ENCODE results near the gene SLC6A4. TPM values are rescaled to one million over a fixed set of nuclear protein-coding genes. Genes with fewer than 3 reads are reported as not detected.
"Not testable (repeated sequence)": the region's sequence is repeated elsewhere in the genome, so short reads cannot be mapped to it uniquely, and the experiment has no call there.

SLC6A4 gene
- total and polyA plus RNA-seq, 3 experiments from 2014 or later, result 0.08 TPM; not detected in 2

GRCh38 chr17:30148376-30148775 lies 87.1 kb downstream of the SLC6A4 start:
- H3K9me3 ChIP-seq (ENCODE audit: low read length), result no peaks in the 10 kb centered on the region
- no peak overlapping the region for H3K27ac ChIP-seq (ENCODE audit: low read depth, low read length)
- no peak for DNase-seq
- H3K4me1 Mint-ChIP-seq, result peaks cover 18 to 45% (median 34%) of the 10 kb centered on the region in 3 donors
- H3K36me3 ChIP-seq (ENCODE audit: insufficient read depth, low read length), result no peaks in the 10 kb centered on the region
- H3K36me3 Mint-ChIP-seq, result peaks cover 0 to 18% (median 8%) of the 10 kb centered on the region in 3 donors
- CTCF ChIA-PET, result no interaction called here
- H3K4me3 ChIP-seq (ENCODE audit: low read length), result no peak overlapping the region
- H3K9me3 Mint-ChIP-seq, result no peaks in the 10 kb centered on the region
- H3K27ac Mint-ChIP-seq, result peak overlapping the region in 6 of 8 donors; percentile 0 to 60 (median 22)
- no peaks in the 10 kb centered on the region for H3K27me3 ChIP-seq (ENCODE audit: insufficient read depth, low read length, poor library complexity, severe bottlenecking)
- no peaks in the 10 kb centered on the region for H3K4me1 ChIP-seq (ENCODE audit: insufficient read depth, low read length)
- POLR2A ChIA-PET, result no interaction called here
- no peak overlapping the region for H3K4me3 Mint-ChIP-seq
- H3K27me3 Mint-ChIP-seq, result no peaks in the 10 kb centered on the region

- H3K4me3 Mint-ChIP-seq; H3K27ac ChIP-seq (ENCODE audit: low read depth, low read length); H3K4me1 ChIP-seq (ENCODE audit: insufficient read depth, low read length); H3K27me3 ChIP-seq (ENCODE audit: insufficient read depth, low read length, poor library complexity, severe bottlenecking); H3K9me3 ChIP-seq (ENCODE audit: low read length); DNase-seq; H3K9me3 Mint-ChIP-seq; H3K36me3 ChIP-seq (ENCODE audit: insufficient read depth, low read length); H3K4me3 ChIP-seq (ENCODE audit: low read length); H3K27me3 Mint-ChIP-seq; CTCF ChIA-PET; POLR2A ChIA-PET: not testable (repeated sequence)
- H3K4me1 Mint-ChIP-seq, result peaks cover 21 to 45% (median 39%) of the 10 kb centered on the region in 3 donors
- peak overlapping the region in 3 of 8 donors; percentile 28 to 84 (median 29) for H3K27ac Mint-ChIP-seq
- H3K36me3 Mint-ChIP-seq, result peaks cover 0 to 16% (median 5%) of the 10 kb centered on the region in 3 donors
Measured at GRCh38 chr17:30147860-30148259, 87.6 kb downstream of the SLC6A4 start.

Other genes with a start within 250 kb of the SLC6A4 start
- 10 to 100 TPM; 26.8 to 27.9 TPM for gene NSRP1, start 118.9 kb downstream of the SLC6A4 start, total RNA-seq
- gene NSRP1, start 118.9 kb downstream of the SLC6A4 start, polyA plus RNA-seq, result 38.4 TPM
- gene BLMH, start 56.2 kb upstream of the SLC6A4 start, total RNA-seq, result 10 to 100 TPM; 67.1 to 68.0 TPM
- 28.3 TPM for gene BLMH, start 56.2 kb upstream of the SLC6A4 start, polyA plus RNA-seq
- not detected for gene TMIGD1, start 98.4 kb upstream of the SLC6A4 start, total RNA-seq
- gene TMIGD1, start 98.4 kb upstream of the SLC6A4 start, polyA plus RNA-seq, result not detected
- gene CPD, start 143.2 kb upstream of the SLC6A4 start, total RNA-seq, result 10 to 100 TPM; 22.8 to 26.7 TPM
- gene CPD, start 143.2 kb upstream of the SLC6A4 start, polyA plus RNA-seq, result 17.3 TPM
- 10 to 100 TPM; 59.1 to 63.1 TPM for gene GOSR1, start 241.7 kb upstream of the SLC6A4 start, total RNA-seq
- 63.2 TPM for gene GOSR1, start 241.7 kb upstream of the SLC6A4 start, polyA plus RNA-seq

All from CD8-positive, alpha-beta memory T cell (primary cell).